IPS-18c (cell line): ENCODE data around the gene OTOG.

Experiments used
- H3K4me3 ChIP-seq: 2 replicates; pipeline ENCODE4 v1.7.0; 2013; ENCODE audit warnings: low read depth, mild to moderate bottlenecking, low read length, moderate library complexity; ENCODE audit not compliant: insufficient read depth
- H3K9me3 ChIP-seq: one replicate; pipeline ENCODE4 v1.6.1; 2013; ENCODE audit warnings: mild to moderate bottlenecking, low read length, moderate library complexity; ENCODE audit not compliant: control insufficient read depth, insufficient read depth

OTOG gene

DNA sequence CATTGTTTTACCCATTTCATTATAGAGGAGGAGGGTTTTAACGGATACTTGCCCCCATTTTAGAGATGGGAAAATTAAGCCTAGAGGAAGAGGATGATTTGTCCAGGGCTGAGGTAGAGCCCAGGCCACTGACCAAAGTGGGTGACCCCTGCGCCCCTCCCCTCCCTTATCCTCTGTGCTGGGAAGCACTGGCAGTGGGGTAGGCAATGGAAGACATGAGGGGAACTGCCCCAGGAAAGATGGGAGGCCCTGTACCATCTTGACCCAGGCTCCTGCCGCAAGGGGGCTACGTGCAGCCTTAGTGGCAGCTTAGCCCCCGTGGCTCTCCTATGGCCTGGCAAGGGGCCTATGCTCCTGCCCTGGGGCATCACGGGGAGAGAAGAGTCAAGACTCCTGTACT, 95.9 kb downstream of the OTOG start:
- Histone ChIP-seq H3K9me3 (no peaks in the 10 kb centered on the region), H3K4me3 (no peak overlapping the region)

DNA sequence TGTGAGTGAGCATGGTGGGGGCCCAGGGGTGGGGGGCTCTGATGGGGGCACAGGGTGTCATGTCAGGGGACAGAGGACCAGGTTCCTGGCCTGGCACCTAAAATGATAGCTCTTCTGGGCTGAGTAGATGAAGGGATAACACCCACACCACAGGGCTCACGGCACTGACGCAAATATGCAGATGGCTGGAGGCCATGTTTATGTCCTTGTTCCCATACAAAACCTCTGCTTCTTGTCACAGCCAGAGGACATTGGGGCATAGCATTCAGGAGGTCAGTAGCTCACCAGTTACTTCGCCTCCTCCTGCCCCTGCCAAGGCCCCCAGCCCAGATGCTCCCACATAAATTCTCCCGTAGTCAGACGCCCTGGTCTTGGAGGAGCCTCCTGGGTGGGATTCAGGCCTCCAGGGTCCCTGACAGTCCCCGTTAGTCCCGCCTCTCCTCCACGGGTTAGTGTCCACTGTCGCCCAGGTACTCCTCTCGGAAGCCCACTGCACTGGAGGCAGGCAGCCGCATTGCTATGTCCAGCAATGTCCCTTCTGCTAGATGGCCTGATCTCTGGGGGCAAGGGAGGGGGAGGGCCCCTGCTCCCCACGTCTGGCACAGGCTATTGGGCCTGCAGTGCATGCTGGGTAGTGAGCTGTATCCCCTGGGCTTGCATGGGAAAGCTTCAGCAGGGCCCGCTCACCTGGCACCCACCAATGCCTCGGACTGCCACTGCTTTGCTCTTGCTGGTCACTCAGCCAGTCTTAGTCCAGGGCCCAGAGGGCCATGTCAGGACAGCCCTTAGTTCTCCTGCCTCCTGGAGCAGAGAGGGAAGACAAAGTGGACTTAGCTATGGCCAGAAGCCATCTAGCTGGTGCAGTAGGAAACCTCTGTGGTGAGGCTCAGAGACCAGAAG, 96.7 kb downstream of the OTOG start:
- Histone ChIP-seq H3K4me3 (no peak overlapping the region), H3K9me3 (no peaks in the 10 kb centered on the region)

DNA sequence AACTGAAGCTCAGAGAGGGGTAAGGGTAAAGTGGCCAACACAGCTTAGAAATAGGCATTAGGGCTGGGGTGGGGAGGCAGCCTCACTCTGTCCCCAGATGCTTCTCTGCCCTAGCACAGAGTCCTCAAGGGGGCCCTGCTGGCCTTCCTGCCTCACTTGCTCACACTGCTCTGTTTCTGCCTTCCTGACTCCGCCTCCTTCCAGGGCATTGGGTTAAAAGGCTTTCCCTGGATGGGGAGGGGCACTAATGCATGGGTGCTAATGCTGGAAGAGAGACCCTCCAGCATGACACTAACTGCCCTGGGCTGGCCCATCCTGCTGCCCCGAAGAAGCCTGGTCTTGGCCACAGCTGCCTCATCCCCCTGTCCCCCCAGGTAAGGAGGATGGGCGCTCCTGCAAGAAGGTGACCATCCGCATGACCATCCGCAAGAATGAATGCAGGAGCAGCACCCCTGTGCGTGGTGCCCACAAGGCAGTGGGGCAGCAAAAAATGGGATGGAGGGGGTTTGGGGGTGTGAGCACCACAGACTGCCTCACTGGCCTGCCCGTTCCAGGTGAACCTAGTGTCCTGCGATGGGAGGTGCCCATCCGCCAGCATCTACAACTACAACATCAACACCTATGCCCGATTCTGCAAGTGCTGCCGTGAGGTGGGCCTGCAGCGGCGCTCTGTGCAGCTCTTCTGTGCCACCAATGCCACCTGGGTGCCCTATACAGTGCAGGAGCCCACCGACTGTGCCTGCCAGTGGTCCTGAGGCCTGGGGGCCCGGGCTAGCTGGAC, 98.3 kb downstream of the OTOG start:
- Histone ChIP-seq H3K9me3 (no peaks in the 10 kb centered on the region), H3K4me3 (no peak overlapping the region)

DNA sequence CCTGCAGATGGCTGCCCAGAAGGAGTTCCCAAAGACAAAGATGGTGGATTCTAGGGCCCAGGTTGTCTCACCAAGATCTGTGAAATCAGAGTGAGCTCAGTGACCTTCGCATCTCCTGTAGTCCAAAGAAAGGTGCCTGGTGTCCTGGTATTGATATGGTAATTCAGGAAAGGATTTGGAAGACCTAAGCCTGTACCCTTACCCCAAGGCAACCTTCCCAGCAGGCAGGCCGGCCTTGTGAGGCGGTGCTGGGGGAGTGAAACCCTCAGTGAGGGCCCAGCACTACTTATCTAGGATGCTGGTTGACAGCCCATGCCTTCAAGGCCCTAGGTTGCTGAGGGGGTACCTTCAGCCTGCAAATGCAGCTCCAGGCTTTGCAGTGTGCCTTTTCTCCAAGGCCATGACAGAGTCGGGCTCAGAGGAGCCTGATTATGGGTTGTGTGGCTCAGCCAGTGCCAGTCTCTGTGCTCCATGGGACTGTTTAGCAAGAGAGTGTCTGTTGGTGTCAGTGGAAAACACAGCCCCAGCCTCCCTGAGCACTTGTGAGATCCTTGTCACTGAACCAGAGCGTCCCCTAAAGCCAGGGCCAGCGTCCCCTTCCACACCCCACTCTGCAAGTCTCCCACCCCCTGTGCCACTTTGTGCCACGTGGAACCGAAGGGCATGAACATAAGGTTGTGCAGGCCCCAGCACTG, 99.5 kb downstream of the OTOG start:
- no peaks in the 10 kb centered on the region for H3K9me3 ChIP-seq
- H3K4me3 ChIP-seq: no peak overlapping the region

DNA sequence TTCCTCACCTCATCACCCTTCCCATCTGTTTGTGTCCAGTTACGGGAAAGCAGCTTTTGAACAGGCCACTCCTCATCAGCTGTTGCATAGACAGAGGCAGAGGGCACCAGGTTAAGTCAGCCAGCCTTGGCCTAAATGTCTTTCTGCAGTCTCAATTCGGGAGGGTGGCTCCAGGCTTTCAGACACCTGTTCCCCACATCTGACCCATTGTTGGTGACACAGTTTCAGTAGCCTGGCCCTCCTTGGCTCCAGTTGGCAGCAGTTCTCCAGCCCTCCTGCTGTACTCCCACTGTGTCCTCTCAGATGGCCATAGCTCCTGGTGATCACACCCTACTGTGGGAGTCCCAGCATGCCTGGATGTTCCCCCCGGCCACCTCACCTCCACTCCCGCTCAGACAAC, 101.5 kb downstream of the OTOG start:
- H3K4me3 ChIP-seq: no peak overlapping the region
- H3K9me3 ChIP-seq: no peaks in the 10 kb centered on the region

DNA sequence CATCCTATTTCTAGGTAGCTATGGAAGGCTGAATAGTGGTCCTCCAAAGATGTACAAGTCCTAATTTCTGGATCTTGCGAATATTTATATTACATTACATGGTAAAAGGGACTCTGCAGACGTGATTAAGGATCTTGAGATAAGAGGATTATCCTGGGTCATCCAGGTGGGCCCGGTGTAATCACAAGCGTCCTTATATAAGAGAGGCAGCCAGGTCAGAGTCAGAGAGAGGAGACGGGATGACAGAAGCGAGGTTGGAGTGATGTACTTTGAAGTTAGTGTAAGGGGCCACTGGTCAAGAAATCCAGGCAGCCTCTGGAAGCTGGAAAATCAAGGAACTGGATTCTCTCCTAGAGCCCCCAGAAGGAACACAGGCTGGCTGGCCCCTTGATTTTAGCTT, 102.2 kb downstream of the OTOG start:
- H3K9me3 ChIP-seq: no peaks in the 10 kb centered on the region
- no peak overlapping the region for H3K4me3 ChIP-seq

- Histone ChIP-seq H3K9me3 (no peaks in the 10 kb centered on the region), H3K4me3 (no peak overlapping the region)
Measured at GRCh38 chr11:17649696-17650095, 102.6 kb downstream of the OTOG start.

GRCh38 chr11:17650127-17650911, 103.3 kb downstream of the OTOG start:
- no peak overlapping the region for H3K4me3 ChIP-seq

GRCh38 chr11:17651061-17651460, 104.0 kb downstream of the OTOG start:
- no peaks in the 10 kb centered on the region for H3K9me3 ChIP-seq

More at GRCh38 chr11:17650127-17650911, 103.3 kb downstream of the OTOG start:
- H3K9me3 ChIP-seq: no peaks in the 10 kb centered on the region

DNA sequence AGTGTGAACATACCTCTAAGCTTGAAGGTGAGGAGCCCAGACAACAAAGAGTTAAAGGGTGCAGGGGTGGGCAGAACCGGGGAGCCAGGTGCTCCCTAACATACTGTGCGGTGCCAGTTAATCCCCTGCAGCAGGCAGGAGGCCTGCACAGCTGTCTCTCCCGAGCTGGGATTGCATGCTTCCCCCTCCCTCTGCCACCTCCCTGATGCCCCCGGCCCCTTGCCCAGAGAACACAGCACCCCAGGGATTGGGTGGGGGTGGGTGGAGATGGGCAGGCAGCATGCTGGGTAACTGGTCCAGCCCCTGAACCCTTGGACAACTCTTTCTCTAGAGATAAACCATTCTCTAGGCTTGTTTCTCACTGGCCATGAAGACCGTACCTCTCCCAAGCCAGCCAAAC, 104.6 kb downstream of the OTOG start:
- no peaks in the 10 kb centered on the region for H3K9me3 ChIP-seq
- H3K4me3 ChIP-seq: no peak overlapping the region

More at GRCh38 chr11:17651061-17651460, 104.0 kb downstream of the OTOG start:
- no peak overlapping the region for H3K4me3 ChIP-seq

DNA sequence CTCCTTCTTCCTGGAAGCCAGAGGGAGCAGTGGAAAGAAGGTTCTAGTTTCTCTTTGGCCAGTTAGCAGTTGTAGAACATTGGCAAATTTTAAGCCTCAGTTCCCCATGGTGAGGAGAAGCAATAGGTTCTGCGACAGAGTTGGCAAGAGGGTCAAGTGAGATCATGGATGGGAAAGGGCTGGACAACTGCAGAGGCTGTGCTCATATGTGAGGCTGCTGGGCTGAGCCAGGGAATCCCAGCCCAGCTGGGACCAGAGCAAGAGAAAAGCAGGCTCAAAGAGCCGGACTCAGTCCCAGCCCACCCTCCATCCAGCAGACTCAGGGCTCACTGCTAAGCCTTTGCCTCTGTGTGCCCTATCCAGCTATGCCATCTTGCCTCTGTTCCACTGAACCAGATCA, 105.5 kb downstream of the OTOG start:
- Histone ChIP-seq H3K4me3 (no peak overlapping the region), H3K9me3 (no peaks in the 10 kb centered on the region)

DNA sequence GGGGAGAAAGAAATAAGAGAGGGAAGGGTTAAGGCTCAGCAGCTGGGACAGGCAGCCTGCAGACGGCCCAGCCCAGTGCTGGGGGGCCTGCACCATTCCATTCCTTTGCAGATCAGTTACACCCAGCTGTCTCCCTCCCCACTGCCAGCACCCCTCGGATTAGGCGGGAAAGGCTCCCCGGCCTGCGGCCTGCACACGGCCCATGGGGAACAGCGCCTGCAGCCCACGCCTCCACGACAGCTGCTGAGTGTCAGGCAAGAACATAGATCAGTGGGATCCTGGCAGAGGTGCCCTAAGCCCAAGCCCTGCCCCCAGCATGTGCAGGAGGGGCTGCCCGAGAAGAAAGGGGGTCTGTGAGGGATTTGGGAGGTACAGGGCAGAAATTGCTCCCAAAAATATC, 106.6 kb downstream of the OTOG start:
- no peaks in the 10 kb centered on the region for H3K9me3 ChIP-seq
- H3K4me3 ChIP-seq: no peak overlapping the region

DNA sequence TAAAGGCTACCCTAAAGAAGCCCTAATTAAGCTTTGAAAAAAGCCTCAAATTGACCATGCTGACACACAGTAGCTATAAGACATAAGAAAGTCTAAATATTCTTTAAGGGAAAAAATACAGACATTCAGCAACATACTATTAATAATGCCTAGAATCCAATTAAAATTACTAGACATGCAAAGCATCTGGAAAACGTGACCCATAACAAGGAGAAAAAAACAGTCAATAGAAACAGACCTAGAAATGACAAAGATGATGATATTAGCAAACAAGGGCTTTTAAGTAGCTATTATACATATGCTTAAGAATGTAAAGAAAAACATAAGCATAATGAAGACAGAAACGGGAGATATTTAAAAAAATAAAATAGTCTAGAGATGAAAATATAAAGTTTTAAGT, 108.6 kb downstream of the OTOG start:
- H3K4me3 ChIP-seq: no peak overlapping the region
- H3K9me3 ChIP-seq: no peaks in the 10 kb centered on the region

DNA sequence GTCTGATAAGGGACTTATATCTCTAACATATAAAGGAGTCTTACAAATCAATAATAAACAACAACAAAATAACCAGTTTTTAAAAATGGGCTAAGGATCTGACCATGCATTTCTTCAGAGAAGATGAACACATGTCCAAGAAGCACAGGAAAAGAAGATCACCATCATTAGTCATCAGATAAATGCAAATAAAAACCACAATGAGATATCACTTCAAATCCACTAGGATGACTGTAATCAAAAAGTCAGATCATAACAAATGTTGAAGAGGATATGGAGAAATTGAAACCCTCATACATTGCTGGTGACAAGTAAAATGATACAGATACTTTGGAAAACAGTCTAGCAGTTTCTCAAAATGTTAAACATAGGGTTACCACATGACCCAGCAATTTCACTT, 111.2 kb downstream of the OTOG start:
- no peaks in the 10 kb centered on the region for H3K9me3 ChIP-seq
- H3K4me3 ChIP-seq: no peak overlapping the region

- Histone ChIP-seq H3K4me3 (no peak overlapping the region), H3K9me3 (no peaks in the 10 kb centered on the region)
Measured at GRCh38 chr11:17668166-17668565, 121.1 kb downstream of the OTOG start.

GRCh38 chr11:17672469-17672868, 125.4 kb downstream of the OTOG start:
- no peaks in the 10 kb centered on the region for H3K9me3 ChIP-seq
- H3K4me3 ChIP-seq: no peak overlapping the region

DNA sequence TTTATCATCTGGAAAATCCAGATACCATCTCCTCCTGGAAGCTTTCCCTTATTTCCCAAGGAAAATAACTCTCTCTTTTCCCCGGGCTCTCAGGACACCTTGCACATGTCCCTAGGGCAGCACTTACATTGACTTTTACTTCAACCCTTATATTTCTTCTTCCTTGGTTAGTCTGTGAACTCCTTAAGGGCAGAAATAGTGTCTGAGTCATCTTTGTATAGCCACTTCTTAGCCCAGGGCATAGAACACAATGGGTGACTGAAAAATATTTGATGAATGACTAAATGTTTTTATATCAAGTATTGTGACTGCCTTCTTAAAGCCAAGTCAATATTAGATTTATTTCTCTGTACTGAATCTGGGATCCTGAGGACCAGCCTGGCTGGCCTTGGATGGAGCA, 126.9 kb downstream of the OTOG start:
- Histone ChIP-seq H3K9me3 (no peaks in the 10 kb centered on the region), H3K4me3 (no peak overlapping the region)
